ENCODE results near the gene LRP3.
A peak's percentile ranks its signal among the peaks of the same experiment; 100 is the strongest.

Gene LRP3

GRCh38 chr19:33238481-33239149, 44.5 kb downstream of the LRP3 start:
- DNase-seq (no peak), ATAC-seq (no peak)

- no peak for DNase-seq
- ATAC-seq = no peak
Observed at GRCh38 chr19:33239223-33239975, 45.3 kb downstream of the LRP3 start.

GRCh38 chr19:33240181-33240771, 46.1 kb downstream of the LRP3 start:
- DNase-seq (no peak), ATAC-seq (no peak)

GRCh38 chr19:33241091-33241529, 47.0 kb downstream of the LRP3 start:
- no peak for ATAC-seq
- DNase-seq = no peak

GRCh38 chr19:33241530-33242101, 47.5 kb downstream of the LRP3 start:
- ATAC-seq (no peak), DNase-seq (peak; percentile 45)

GRCh38 chr19:33242131-33242530, 48.0 kb downstream of the LRP3 start:
- DNase-seq (no peak), ATAC-seq (no peak)

GRCh38 chr19:33242911-33243310, 48.8 kb downstream of the LRP3 start:
- no peak for ATAC-seq
- DNase-seq = no peak

GRCh38 chr19:33245948-33246708, 52.0 kb downstream of the LRP3 start:
- ATAC-seq (no peak), DNase-seq (peak; percentile 40)

- DNase-seq (no peak), ATAC-seq (no peak)
Observed at GRCh38 chr19:33246709-33247440, 52.7 kb downstream of the LRP3 start.

- no peak for DNase-seq
- ATAC-seq = no peak
Observed at GRCh38 chr19:33247441-33247819, 53.3 kb downstream of the LRP3 start.

- ATAC-seq (no peak), DNase-seq (no peak)
Observed at GRCh38 chr19:33248104-33248503, 54.0 kb downstream of the LRP3 start.

- ATAC-seq (no peak), DNase-seq (no peak)
Observed at GRCh38 chr19:33248553-33248953, 54.4 kb downstream of the LRP3 start.

- peak; percentile 39 for ATAC-seq
- DNase-seq = peak; percentile 17
Observed at GRCh38 chr19:33248954-33249613, 55.0 kb downstream of the LRP3 start.

GRCh38 chr19:33249740-33250366, 55.7 kb downstream of the LRP3 start:
- ATAC-seq (no peak), DNase-seq (no peak)

GRCh38 chr19:33250500-33250899, 56.4 kb downstream of the LRP3 start:
- ATAC-seq = no peak
- DNase-seq = no peak

- DNase-seq (no peak), ATAC-seq (no peak)
Observed at GRCh38 chr19:33251076-33251475, 56.9 kb downstream of the LRP3 start.

GRCh38 chr19:33251526-33252090, 57.5 kb downstream of the LRP3 start:
- DNase-seq (no peak), ATAC-seq (no peak)

GRCh38 chr19:33252418-33252962, 58.4 kb downstream of the LRP3 start:
- DNase-seq (no peak), ATAC-seq (no peak)

- DNase-seq (no peak), ATAC-seq (no peak)
Observed at GRCh38 chr19:33252971-33253370, 58.8 kb downstream of the LRP3 start.

GRCh38 chr19:33254245-33254824, 60.2 kb downstream of the LRP3 start:
- no peak for DNase-seq
- no peak for ATAC-seq
